ENCODE results near the gene ZNF714.

DNA sequence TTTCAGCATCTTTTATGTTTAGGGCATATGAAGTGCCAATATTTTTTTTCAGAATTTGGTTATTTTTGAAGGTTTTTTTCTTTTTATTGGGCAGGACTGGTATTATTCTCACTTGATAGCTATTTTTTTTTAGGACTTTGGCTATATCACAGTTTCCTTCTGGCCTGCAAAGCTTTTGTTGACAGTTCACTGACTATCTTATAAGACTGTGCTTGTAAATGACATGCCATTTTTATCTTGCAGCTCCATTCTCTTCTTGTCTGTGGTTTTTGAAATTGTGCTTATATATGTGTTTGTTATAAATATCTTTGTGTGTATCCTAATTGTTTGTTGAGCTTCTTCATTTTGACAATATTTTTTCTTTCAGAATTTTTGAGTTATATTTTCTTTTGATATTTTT lies 33.4 kb downstream of the ZNF714 start:
- TF ChIP-seq GATA2 (IDR thresholded peaks at IDR 0.05; ENCODE audit: low read depth, low read length) = no peak
- no peak for TF ChIP-seq GATA3 (IDR thresholded peaks at IDR 0.05; ENCODE audit: low read depth, low read length)

Data from SH-SY5Y (cell line).